Activated CD4-positive, alpha-beta T cell treated with anti-CD3 and anti-CD28 coated beads for 24 hours (primary cell): ENCODE results near the gene CTBP2.

Experiments
- DNase-seq, 2 donors: peaks; one replicate each; pipeline ENCODE4 v3.0.0-alpha.2; 2020; ENCODE audit warnings: low read depth in 2 of 2

Gene CTBP2

GRCh38 chr10:125159932-125160855 lies at the start of gene CTBP2:
Gene CTBP2 (minus strand): TSS chr10:125160563.
- no peak for DNase-seq

- no peak for DNase-seq
Observed at GRCh38 chr10:125209591-125210355, 49.4 kb upstream of the CTBP2 start.

GRCh38 chr10:125208854-125209565 lies 48.6 kb upstream of the CTBP2 start:
- no peak for DNase-seq

GRCh38 chr10:125206623-125207022 lies 46.3 kb upstream of the CTBP2 start:
- DNase-seq = no peak

GRCh38 chr10:125205431-125205830 lies 45.1 kb upstream of the CTBP2 start:
- DNase-seq = no peak

- no peak for DNase-seq
Observed at GRCh38 chr10:125204400-125204799, 44.0 kb upstream of the CTBP2 start.

- DNase-seq = no peak
Observed at GRCh38 chr10:125203186-125203800, 42.9 kb upstream of the CTBP2 start.

- DNase-seq = no peak
Observed at GRCh38 chr10:125201791-125202622, 41.6 kb upstream of the CTBP2 start.

- no peak for DNase-seq
Observed at GRCh38 chr10:125201108-125201524, 40.8 kb upstream of the CTBP2 start.

GRCh38 chr10:125200396-125200795 lies 40.0 kb upstream of the CTBP2 start:
- no peak for DNase-seq

GRCh38 chr10:125199270-125199669 lies 38.9 kb upstream of the CTBP2 start:
- DNase-seq = no peak

GRCh38 chr10:125194814-125195213 lies 34.5 kb upstream of the CTBP2 start:
- DNase-seq = no peak

GRCh38 chr10:125193306-125193877 lies 33.0 kb upstream of the CTBP2 start:
- DNase-seq = no peak

GRCh38 chr10:125192620-125193019 lies 32.3 kb upstream of the CTBP2 start:
- no peak for DNase-seq

- no peak for DNase-seq
Observed at GRCh38 chr10:125192005-125192404, 31.6 kb upstream of the CTBP2 start.

GRCh38 chr10:125190946-125191345 lies 30.6 kb upstream of the CTBP2 start:
- DNase-seq = no peak

GRCh38 chr10:125190414-125190813 lies 30.1 kb upstream of the CTBP2 start:
- DNase-seq = no peak

- no peak for DNase-seq
Observed at GRCh38 chr10:125189162-125189561, 28.8 kb upstream of the CTBP2 start.

- DNase-seq = no peak
Observed at GRCh38 chr10:125187238-125188194, 27.2 kb upstream of the CTBP2 start.
